GM13976 (cell line): ENCODE measurements around the gene SLC16A4.

Experiments
- DNase-seq: peaks from one replicate; pipeline ENCODE4 v3.0.0; 2012; ENCODE audit warnings: low spot score
- in situ Hi-C: fragments of 300-500 bp; cut with MboI; formaldehyde crosslinking; loops from one replicate; pipeline ENCODE4 v1.12.0; 2022; ENCODE audit warnings: low sequenced_read_pairs, mixed read lengths, inconsistent platforms; ENCODE audit not compliant: unreplicated experiment
- TF ChIP-seq, protein P1 (sequence below): IDR thresholded peaks from 2 replicates; pipeline ENCODE4 v1.5.1; 2012; ENCODE audit warnings: borderline replicate concordance, mild to moderate bottlenecking; ENCODE audit not compliant: insufficient read depth; ENCODE audit errors: extremely low read depth, missing control alignments, control extremely low read depth

The SLC16A4 gene

DNA sequence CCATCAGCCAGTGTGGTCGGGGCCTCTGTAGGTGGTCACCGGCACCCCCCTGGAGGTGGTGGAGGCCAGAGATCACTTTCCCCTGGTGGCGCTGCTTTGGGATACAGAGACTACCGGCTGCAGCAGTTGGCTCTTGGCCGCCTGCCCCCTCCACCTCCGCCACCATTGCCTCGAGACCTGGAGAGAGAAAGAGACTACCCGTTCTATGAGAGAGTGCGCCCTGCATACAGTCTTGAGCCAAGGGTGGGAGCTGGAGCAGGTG is 50.7 kb downstream of the SLC16A4 start:
- in situ Hi-C loops = no loop called here
- DNase-seq = no peak
- TF ChIP-seq, protein P1, sequence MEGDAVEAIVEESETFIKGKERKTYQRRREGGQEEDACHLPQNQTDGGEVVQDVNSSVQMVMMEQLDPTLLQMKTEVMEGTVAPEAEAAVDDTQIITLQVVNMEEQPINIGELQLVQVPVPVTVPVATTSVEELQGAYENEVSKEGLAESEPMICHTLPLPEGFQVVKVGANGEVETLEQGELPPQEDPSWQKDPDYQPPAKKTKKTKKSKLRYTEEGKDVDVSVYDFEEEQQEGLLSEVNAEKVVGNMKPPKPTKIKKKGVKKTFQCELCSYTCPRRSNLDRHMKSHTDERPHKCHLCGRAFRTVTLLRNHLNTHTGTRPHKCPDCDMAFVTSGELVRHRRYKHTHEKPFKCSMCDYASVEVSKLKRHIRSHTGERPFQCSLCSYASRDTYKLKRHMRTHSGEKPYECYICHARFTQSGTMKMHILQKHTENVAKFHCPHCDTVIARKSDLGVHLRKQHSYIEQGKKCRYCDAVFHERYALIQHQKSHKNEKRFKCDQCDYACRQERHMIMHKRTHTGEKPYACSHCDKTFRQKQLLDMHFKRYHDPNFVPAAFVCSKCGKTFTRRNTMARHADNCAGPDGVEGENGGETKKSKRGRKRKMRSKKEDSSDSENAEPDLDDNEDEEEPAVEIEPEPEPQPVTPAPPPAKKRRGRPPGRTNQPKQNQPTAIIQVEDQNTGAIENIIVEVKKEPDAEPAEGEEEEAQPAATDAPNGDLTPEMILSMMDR = no peak

DNA sequence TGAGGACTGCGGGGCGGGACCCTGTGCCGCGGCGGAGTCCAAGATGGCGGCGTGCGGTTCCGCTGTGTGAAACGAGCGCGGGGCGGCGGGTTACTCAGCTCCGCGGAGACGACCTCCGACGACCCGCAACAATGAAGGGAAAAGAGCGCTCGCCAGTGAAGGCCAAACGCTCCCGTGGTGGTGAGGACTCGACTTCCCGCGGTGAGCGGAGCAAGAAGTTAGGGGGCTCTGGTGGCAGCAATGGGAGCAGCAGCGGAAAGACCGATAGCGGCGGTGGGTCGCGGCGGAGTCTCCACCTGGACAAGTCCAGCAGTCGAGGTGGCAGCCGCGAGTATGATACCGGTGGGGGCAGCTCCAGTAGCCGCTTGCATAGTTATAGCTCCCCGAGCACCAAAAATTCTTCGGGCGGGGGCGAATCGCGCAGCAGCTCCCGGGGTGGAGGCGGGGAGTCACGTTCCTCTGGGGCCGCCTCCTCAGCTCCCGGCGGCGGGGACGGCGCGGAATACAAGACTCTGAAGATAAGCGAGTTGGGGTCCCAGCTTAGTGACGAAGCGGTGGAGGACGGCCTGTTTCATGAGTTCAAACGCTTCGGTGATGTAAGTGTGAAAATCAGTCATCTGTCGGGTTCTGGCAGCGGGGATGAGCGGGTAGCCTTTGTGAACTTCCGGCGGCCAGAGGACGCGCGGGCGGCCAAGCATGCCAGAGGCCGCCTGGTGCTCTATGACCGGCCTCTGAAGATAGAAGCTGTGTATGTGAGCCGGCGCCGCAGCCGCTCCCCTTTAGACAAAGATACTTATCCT is 51.2 kb downstream of the SLC16A4 start:
- in situ Hi-C loops = no loop called here
- DNase-seq = peak; percentile 70
- TF ChIP-seq, protein P1 = no peak

DNA sequence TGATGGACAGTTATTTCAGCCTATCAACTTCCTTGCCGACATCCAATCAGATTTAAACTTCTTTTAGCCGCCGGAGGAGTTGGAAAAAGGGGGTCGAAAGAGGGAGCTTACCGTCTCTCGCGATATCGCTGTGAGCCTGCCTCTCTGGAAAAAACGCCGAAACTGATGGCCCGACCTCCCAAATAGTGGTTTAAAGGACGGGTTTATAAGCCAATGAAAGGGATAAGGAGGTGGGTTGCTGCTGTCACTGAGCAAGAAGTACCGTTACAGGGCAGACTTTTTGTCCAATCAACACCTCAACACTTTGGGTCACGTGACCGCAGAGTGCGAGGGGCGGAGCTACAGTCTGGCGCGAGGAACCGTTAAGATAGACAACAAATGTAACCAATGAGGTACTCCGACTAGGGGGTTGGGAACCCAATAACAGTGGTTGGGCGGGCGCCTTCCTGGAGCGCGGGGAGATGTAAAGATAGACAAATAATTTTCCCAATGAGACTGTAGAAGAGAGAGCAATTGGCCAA is 51.9 kb downstream of the SLC16A4 start, which contains the start of gene RBM15:
Gene RBM15, plus strand, starts transcription at position 492 of the 521 bp plus-strand sequence. Its CDS starts 29 bp downstream, at position 521.
- peak; percentile 94 for DNase-seq
- TF ChIP-seq, protein P1 = no peak
- in situ Hi-C loops = no loop called here

DNA sequence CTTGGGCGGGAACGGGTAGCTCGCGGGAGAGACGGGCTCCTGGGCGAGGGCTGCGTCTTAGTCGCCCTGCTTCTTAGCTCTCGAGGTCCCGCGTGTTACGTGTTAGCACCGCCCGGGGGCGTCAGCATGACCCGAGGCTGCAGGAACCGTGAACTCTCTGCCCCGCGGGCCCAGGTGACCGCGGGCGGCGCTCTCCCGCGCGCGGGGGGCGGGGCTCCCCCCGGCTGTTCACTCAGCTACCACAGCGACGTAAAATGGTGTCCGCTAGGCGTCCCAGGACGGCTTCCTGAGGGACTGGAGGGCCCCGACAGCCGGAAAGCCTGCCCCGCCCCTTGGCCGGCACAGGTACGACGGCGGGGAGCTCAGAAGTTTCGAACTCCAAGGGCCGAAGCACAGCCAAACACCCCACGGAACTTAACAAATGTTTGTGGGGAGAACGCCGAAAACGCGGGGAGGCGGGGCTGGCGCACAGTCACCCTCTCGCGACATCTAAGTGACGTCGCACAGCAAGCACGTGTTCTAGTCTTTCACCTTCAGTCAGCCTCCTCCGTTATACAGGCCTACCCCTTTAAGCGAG is 52.4 kb downstream of the SLC16A4 start:
- peak; percentile 92 for DNase-seq
- TF ChIP-seq, protein P1 = peak; percentile 52
- in situ Hi-C loops = no loop called here

DNA sequence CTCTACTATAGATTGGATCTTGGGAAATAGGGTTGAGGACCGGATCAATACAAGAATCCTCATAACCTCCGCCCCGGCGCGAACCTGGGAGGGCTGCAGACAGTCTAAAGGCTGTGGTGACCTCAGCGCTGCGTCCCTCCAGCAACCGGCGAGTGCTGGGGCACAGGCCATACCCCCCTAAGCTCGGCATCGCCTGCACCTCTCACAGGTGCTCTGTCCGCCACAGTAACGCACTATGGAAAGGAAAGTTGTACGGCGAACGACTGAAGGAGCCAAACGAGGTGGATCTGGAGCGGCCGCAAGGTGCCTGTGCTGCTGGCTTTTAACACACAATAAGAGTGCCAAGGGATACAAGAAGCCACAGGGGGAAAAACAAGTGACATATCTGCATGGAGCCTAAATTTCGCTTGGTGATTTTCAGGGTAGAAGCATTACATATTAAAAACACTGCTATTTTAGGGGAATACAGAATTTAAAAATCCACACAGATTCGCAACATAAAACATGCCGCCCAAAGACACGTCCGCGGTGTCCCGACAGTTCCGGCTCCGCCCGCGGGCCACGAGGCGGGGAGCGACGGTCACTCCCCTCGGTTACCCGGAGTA is 53.0 kb downstream of the SLC16A4 start:
- TF ChIP-seq, protein P1 = no peak
- peak; percentile 33 for DNase-seq
- in situ Hi-C loops = no loop called here

DNA sequence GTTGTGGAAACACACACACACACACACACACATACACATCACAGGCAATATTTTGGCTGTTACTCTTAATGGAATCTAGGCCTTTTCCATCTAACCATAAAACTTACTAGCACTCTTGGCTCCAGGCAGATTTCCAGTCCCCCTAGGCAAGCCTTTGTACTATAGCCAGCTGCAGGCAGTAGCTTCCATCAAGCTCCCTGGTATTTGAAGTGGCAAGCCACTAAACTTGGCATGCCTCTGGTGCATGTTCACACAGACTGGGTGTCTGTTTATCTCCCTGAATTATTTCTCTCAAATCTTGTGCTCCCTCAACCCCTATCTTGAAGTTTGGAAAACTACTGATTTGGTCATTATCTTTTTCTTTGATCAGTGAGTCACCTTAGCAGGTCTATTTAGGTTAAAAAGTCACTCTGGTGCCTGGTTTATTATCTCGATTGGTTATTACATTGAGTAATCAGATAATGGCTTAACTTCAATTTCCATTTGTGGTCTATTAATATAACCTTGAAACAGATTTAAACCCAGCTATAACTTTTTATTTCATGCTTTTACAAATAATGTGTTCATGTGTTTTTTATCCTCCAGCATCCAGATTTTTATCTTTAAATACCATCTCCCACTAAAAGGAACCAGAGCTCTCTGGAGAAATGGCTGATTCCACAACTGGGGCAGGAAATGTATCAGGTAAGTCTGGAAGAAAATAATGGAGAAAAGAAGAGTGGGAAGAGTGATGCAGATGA is 54.4 kb downstream of the SLC16A4 start:
- TF ChIP-seq, protein P1 = no peak
- no peak for DNase-seq
- in situ Hi-C loops = no loop called here
